B cell (primary cell): ENCODE measurements around the gene GPC5. TPM values are rescaled to one million over a fixed set of nuclear protein-coding genes. Genes with fewer than 3 reads are reported as not detected.

ENCODE experiments used
- ATAC-seq: fragments of 200-7000 bp; cut with Tn5 transposase; one replicate; pipeline ENCODE4 v1.10.0; 2021; ENCODE audit warnings: low read depth, mild to moderate bottlenecking, moderate number of reproducible peaks, moderate library complexity
- CTCF ChIA-PET: fragments of 350-600 bp; sonication (Branson Sonifier 250); formaldehyde crosslinking; loops from one replicate; lab custom pipeline; 2021; ENCODE audit warnings: antibody characterized with exemption, inconsistent platforms; lab: Charles Lee
- POLR2A ChIA-PET: fragments of 350-600 bp; sonication (Branson Sonifier 250); formaldehyde crosslinking; loops from one replicate; lab custom pipeline; 2021; ENCODE audit warnings: antibody characterized with exemption; lab: Charles Lee
- DNase-seq: peaks from one replicate; pipeline ENCODE4 v3.0.0; 2013
- H2AFZ ChIP-seq: 2 replicates; pipeline ENCODE4 v1.6.1; 2012; ENCODE audit warnings: mild to moderate bottlenecking, low read depth, low read length; ENCODE audit not compliant: insufficient read depth, poor library complexity, severe bottlenecking
- H3K27ac ChIP-seq, 2 donors: 1 replicate in 1 of 2; 2 replicates in 1 of 2; pipeline ENCODE4 v1.5.1; 2012 to 2013; ENCODE audit warnings: low read length in 2 of 2, mild to moderate bottlenecking in 2 of 2, moderate library complexity in 1 of 2
- H3K27me3 ChIP-seq, 4 experiments: fragments of 200-600 bp in 1 of 4; sonication (generic) in 1 of 4; replicated peaks in 1 of 4; 1 replicate in 2 of 4; 2 replicates in 2 of 4; pipeline versions ENCODE4 v1.6.1 to v1.7.0; 2013 to 2016; ENCODE audit warnings: low read length in 3 of 4, mild to moderate bottlenecking in 2 of 4, mixed read lengths in 1 of 4, moderate library complexity in 1 of 4; ENCODE audit not compliant: insufficient read depth in 4 of 4, control insufficient read depth in 3 of 4; ENCODE audit errors: control extremely low read depth in 1 of 4
- H3K36me3 ChIP-seq, 2 experiments: replicated peaks in 1 of 2; 1 replicate in 1 of 2; 2 replicates in 1 of 2; pipeline versions ENCODE4 v1.6.1 to v1.7.1; 2013; ENCODE audit warnings: low read length in 1 of 2; ENCODE audit not compliant: insufficient read depth in 2 of 2, control insufficient read depth in 1 of 2; ENCODE audit errors: control extremely low read depth in 1 of 2, extremely low read depth in 1 of 2
- H3K4me1 ChIP-seq, 2 donors: fragments of 200-600 bp in 1 of 2; sonication (generic) in 1 of 2; 1 replicate in 1 of 2; 2 replicates in 1 of 2; pipeline versions ENCODE4 v1.5.1 to v1.6.1; 2013 to 2017; ENCODE audit warnings: low read length in 2 of 2; ENCODE audit not compliant: control insufficient read depth in 2 of 2, insufficient read depth in 2 of 2
- H3K4me2 ChIP-seq: replicated peaks from 2 replicates; pipeline ENCODE3; 2012; ENCODE audit warnings: mild to moderate bottlenecking, low read depth, low read length; ENCODE audit not compliant: poor library complexity, severe bottlenecking
- H3K4me3 ChIP-seq, 5 experiments: fragments of 200-600 bp in 1 of 5; sonication (generic) in 1 of 5; 1 replicate in 3 of 5; 2 replicates in 2 of 5; pipeline versions ENCODE4 v1.5.1 to v1.7.0; 2011 to 2016; ENCODE audit warnings: low read length in 4 of 5, mild to moderate bottlenecking in 4 of 5, low read depth in 2 of 5, control low read depth in 1 of 5, moderate library complexity in 1 of 5; ENCODE audit not compliant: insufficient read depth in 1 of 5; ENCODE audit errors: control extremely low read depth in 1 of 5, extremely low read depth in 1 of 5
- H3K79me2 ChIP-seq: fragments of 200-600 bp; sonication (generic); one replicate; pipeline ENCODE4 v1.6.0; 2016; ENCODE audit warnings: low read length; ENCODE audit not compliant: control insufficient read depth, insufficient read depth
- H3K9ac ChIP-seq: fragments of 200-600 bp; sonication (generic); 2 replicates; pipeline ENCODE4 v1.6.1; 2017; ENCODE audit warnings: mild to moderate bottlenecking, low read length, moderate library complexity
- H3K9me3 ChIP-seq, 3 donors: one replicate each; pipeline versions ENCODE4 v1.6.1 to v1.7.1; 2013; ENCODE audit warnings: low read length in 2 of 3; ENCODE audit not compliant: control insufficient read depth in 2 of 3, insufficient read depth in 1 of 3; ENCODE audit errors: control extremely low read depth in 1 of 3
- H4K20me1 ChIP-seq: 2 replicates; pipeline ENCODE4 v1.6.0; 2012; ENCODE audit warnings: mild to moderate bottlenecking, low read length; ENCODE audit not compliant: insufficient read depth, control insufficient read depth, poor library complexity, severe bottlenecking
- H3K27ac Mint-ChIP-seq: one replicate; pipeline ENCODE4 v1.8.0; 2021; ENCODE audit warnings: mixed read lengths
- H3K27me3 Mint-ChIP-seq: one replicate; pipeline ENCODE4 v1.8.0; 2021; ENCODE audit warnings: mixed read lengths
- H3K4me1 Mint-ChIP-seq: one replicate; pipeline ENCODE4 v1.8.0; 2021; ENCODE audit warnings: mixed read lengths
- H3K4me3 Mint-ChIP-seq: one replicate; pipeline ENCODE4 v1.8.0; 2021; ENCODE audit warnings: mixed read lengths
- H3K9me3 Mint-ChIP-seq: one replicate; pipeline ENCODE4 v1.8.0; 2022; ENCODE audit warnings: mixed read lengths; ENCODE audit not compliant: insufficient read depth
- CTCF ChIP-seq: fragments of 200-600 bp; IDR thresholded peaks from one replicate; pipeline ENCODE4 v1.8.0; 2022; ENCODE audit warnings: antibody characterized with exemption, mild to moderate bottlenecking
- EZH2 ChIP-seq: IDR thresholded peaks from 2 replicates; pipeline ENCODE4 v1.6.1; 2012; ENCODE audit warnings: borderline replicate concordance, low read depth, mild to moderate bottlenecking, moderate library complexity, low read length; ENCODE audit not compliant: insufficient read depth, poor library complexity, severe bottlenecking
- WGBS: methylation state at CpG from one replicate; pipeline ENCODE4 v1.1.5; 2013; ENCODE audit warnings: missing lambda C conversion rate; ENCODE audit not compliant: insufficient coverage; 5-methylcytosine and 5-hydroxymethylcytosine counted together
- intact Hi-C: fragments of 100-400 bp; cut with micrococcal nuclease; formaldehyde crosslinking; loops from one replicate; pipeline ENCODE4 v1.10.0; 2022
- polyA plus RNA-seq: library from polyadenylated mRNA; depleted of rRNA; stranded (reverse); fragments of >200 nt; gene quantifications from 2 replicates; pipeline ENCODE4 v1.2.3, GENCODE V29; 2012
- total RNA-seq, 2 donors: library from RNA; stranded (reverse); fragments of 120-200 nt in 1 of 2; gene quantifications; 1 replicate in 1 of 2; 2 replicates in 1 of 2; pipeline versions ENCODE4 v1.2.3 to v1.2.4, GENCODE V29; 2013 to 2022

GPC5 gene
- total and polyA plus RNA-seq, 2 donors (not counting 1 experiment from before 2014, with no cell fraction given) = 0.15 to 0.30 TPM

GRCh38 chr13:91621161-91621560 lies 222.7 kb downstream of the GPC5 start:
- no peaks in the 10 kb centered on the region for H3K27me3 Mint-ChIP-seq
- Histone ChIP-seq H2AFZ (no peak overlapping the region), H3K79me2 (no peaks in the 10 kb centered on the region), H3K9me3 (no peaks in the 10 kb centered on the region), H3K4me2 (no peak overlapping the region), H3K4me3 (no peak overlapping the region), H3K27ac (no peak overlapping the region), H3K27me3 (no peaks in the 10 kb centered on the region), H3K9ac (no peak overlapping the region), H4K20me1 (no peaks in the 10 kb centered on the region), H3K36me3 (no peaks in the 10 kb centered on the region), H3K4me1 (no peaks in the 10 kb centered on the region)
- no peaks in the 10 kb centered on the region for H3K4me1 Mint-ChIP-seq
- no peak overlapping the region for H3K27ac Mint-ChIP-seq
- no peaks in the 10 kb centered on the region for H3K9me3 Mint-ChIP-seq
- no peak overlapping the region for H3K4me3 Mint-ChIP-seq
- no peak for DNase-seq
- TF ChIP-seq EZH2 (no peak), CTCF (no peak)
- WGBS = 100% methylated on average over 2 of the region's 3 CpGs
- intact Hi-C loops = no loop called here
- CTCF ChIA-PET = no interaction called here
- ATAC-seq = no peak
- POLR2A ChIA-PET = no interaction called here

GRCh38 chr13:91621963-91622362 lies 223.5 kb downstream of the GPC5 start:
- Mint-ChIP-seq H3K27me3 (no peaks in the 10 kb centered on the region), H3K27ac (no peak overlapping the region), H3K4me3 (no peak overlapping the region), H3K4me1 (no peaks in the 10 kb centered on the region), H3K9me3 (no peaks in the 10 kb centered on the region)
- H3K4me3 ChIP-seq = no peak overlapping the region
- intact Hi-C loops = no loop called here
- CTCF ChIA-PET = no interaction called here
- DNase-seq = no peak
- no peak overlapping the region for H3K9ac ChIP-seq
- POLR2A ChIA-PET = no interaction called here
- no peaks in the 10 kb centered on the region for H3K4me1 ChIP-seq
- WGBS = no CpG with 5 or more reads among the region's 1 CpG
- no peaks in the 10 kb centered on the region for H3K9me3 ChIP-seq
- TF ChIP-seq CTCF = no peak
- TF ChIP-seq EZH2 = no peak
- no peaks in the 10 kb centered on the region for H4K20me1 ChIP-seq
- no peak overlapping the region for H2AFZ ChIP-seq
- no peak for ATAC-seq
- H3K79me2 ChIP-seq = no peaks in the 10 kb centered on the region
- no peak overlapping the region for H3K4me2 ChIP-seq
- H3K27ac ChIP-seq = no peak overlapping the region
- H3K36me3 ChIP-seq = no peaks in the 10 kb centered on the region
- no peaks in the 10 kb centered on the region for H3K27me3 ChIP-seq
